ENCODE data around the gene KATNBL1. TPM values are rescaled to one million over a fixed set of nuclear protein-coding genes. Genes with fewer than 3 reads are reported as not detected.

The KATNBL1 gene
- total and polyA plus RNA-seq, 2 experiments from 2014 or later = 68.2 to 96.1 TPM

GRCh38 chr15:34246276-34246976 lies 36.5 kb upstream of the KATNBL1 start (continued):
- TF ChIP-seq REST (IDR thresholded peaks at IDR 0.05; ENCODE audit: unreplicated experiment) (no peak), EZH2phosphoT487 (IDR thresholded peaks at IDR 0.05; ENCODE audit: unreplicated experiment) (no peak)

GRCh38 chr15:34243226-34243625 lies 33.3 kb upstream of the KATNBL1 start:
- H3K27ac ChIP-seq (ENCODE audit: low read depth) = no peak overlapping the region
- H3K9me3 Mint-ChIP-seq = no peaks in the 10 kb centered on the region
- H3F3A ChIP-seq (replicated peaks; ENCODE audit: low read depth) = no peaks in the 10 kb centered on the region
- H3K4me3 ChIP-seq = no peak overlapping the region
- peaks cover 3% of the 10 kb centered on the region for H3K27me3 Mint-ChIP-seq (ENCODE audit: insufficient read depth, low read depth, poor library complexity)
- H2AFZ ChIP-seq = no peak overlapping the region
- H3K36me3 Mint-ChIP-seq (ENCODE audit: low read depth) = no peaks in the 10 kb centered on the region
- H3K4me2 ChIP-seq = no peak overlapping the region
- no peaks in the 10 kb centered on the region for H3K9me2 ChIP-seq (ENCODE audit: insufficient read depth)
- H4K20me1 ChIP-seq (replicated peaks; ENCODE audit: insufficient read depth) = no peaks in the 10 kb centered on the region
- no peak for ATAC-seq
- no peak overlapping the region for H3K27ac Mint-ChIP-seq
- TF ChIP-seq CTCF (conservative IDR thresholded peaks at IDR 0.05; ENCODE audit: low read depth in 2 of 2) (no peak), ZNF114 (CRISPR knock-in tag; IDR thresholded peaks at IDR 0.05) (no peak), STAT1 (IDR thresholded peaks at IDR 0.05; ENCODE audit: unreplicated experiment) (no peak), POLR2AphosphoS5 (IDR thresholded peaks at IDR 0.05; ENCODE audit: low read depth) (no peak)
- no peak for DNase-seq (ENCODE audit: low spot score)
- no peak overlapping the region for H3K4me3 Mint-ChIP-seq
- no peaks in the 10 kb centered on the region for H3K36me3 ChIP-seq (ENCODE audit: insufficient read depth)
- H3K27me3 ChIP-seq (ENCODE audit: insufficient read depth) = no peaks in the 10 kb centered on the region
- H3K4me1 Mint-ChIP-seq = peaks cover 15% of the 10 kb centered on the region; the same call in 2 of the 3 replicates
- H3K4me1 ChIP-seq (ENCODE audit: insufficient read depth) = peaks cover 10% of the 10 kb centered on the region; the same call in 1 of the 2 replicates
- H3K79me2 ChIP-seq (replicated peaks; ENCODE audit: insufficient read depth) = no peaks in the 10 kb centered on the region

GRCh38 chr15:34242331-34242710 lies 32.4 kb upstream of the KATNBL1 start:
- DNase-seq (ENCODE audit: low spot score) = no peak
- Histone ChIP-seq H3K4me1 (ENCODE audit: insufficient read depth) (peaks cover 10% of the 10 kb centered on the region; the same call in 1 of the 2 replicates), H3K36me3 (ENCODE audit: insufficient read depth) (no peaks in the 10 kb centered on the region), H3K27me3 (ENCODE audit: insufficient read depth) (no peaks in the 10 kb centered on the region), H3K4me3 (no peak overlapping the region), H3K9me2 (ENCODE audit: insufficient read depth) (no peaks in the 10 kb centered on the region), H3F3A (replicated peaks; ENCODE audit: low read depth) (no peaks in the 10 kb centered on the region), H3K4me2 (no peak overlapping the region), H2AFZ (no peak overlapping the region), H4K20me1 (replicated peaks; ENCODE audit: insufficient read depth) (no peaks in the 10 kb centered on the region), H3K27ac (ENCODE audit: low read depth) (no peak overlapping the region), H3K79me2 (replicated peaks; ENCODE audit: insufficient read depth) (no peaks in the 10 kb centered on the region)
- no peak for ATAC-seq
- Mint-ChIP-seq H3K4me3 (no peak overlapping the region), H3K27me3 (ENCODE audit: insufficient read depth, low read depth, poor library complexity) (peaks cover 3% of the 10 kb centered on the region), H3K36me3 (ENCODE audit: low read depth) (no peaks in the 10 kb centered on the region), H3K9me3 (no peaks in the 10 kb centered on the region), H3K4me1 (peaks cover 15% of the 10 kb centered on the region; the same call in 2 of the 3 replicates), H3K27ac (no peak overlapping the region)
- TF ChIP-seq NANOG (IDR thresholded peaks at IDR 0.05; ENCODE audit: borderline replicate concordance) = no peak
- TF ChIP-seq STAT1 (IDR thresholded peaks at IDR 0.05; ENCODE audit: unreplicated experiment) = no peak
- TF ChIP-seq POLR2AphosphoS5 (IDR thresholded peaks at IDR 0.05; ENCODE audit: low read depth) = no peak
- no peak for TF ChIP-seq ZNF331 (CRISPR knock-in tag; IDR thresholded peaks at IDR 0.05; ENCODE audit: low read depth)
- TF ChIP-seq EZH2 (IDR thresholded peaks at IDR 0.05; ENCODE audit: low read depth, unreplicated experiment) = no peak
- TF ChIP-seq REST (IDR thresholded peaks at IDR 0.05; ENCODE audit: unreplicated experiment) = no peak
- no peak for TF ChIP-seq EZH2phosphoT487 (IDR thresholded peaks at IDR 0.05; ENCODE audit: unreplicated experiment)
- no peak for TF ChIP-seq ZNF114 (CRISPR knock-in tag; IDR thresholded peaks at IDR 0.05)
